DMS153 treated with DMSO at 0.1 percent for 48 hours (cell line): Measurements from ENCODE around the gene NHLRC2.
"Not testable (repeated sequence)": the region's sequence is repeated elsewhere in the genome, so short reads cannot be mapped to it uniquely, and the experiment has no call there.

Experiments
- DNase-seq: peaks from one replicate; lab custom pipeline; 2025; ENCODE audit not compliant: unreplicated experiment; lab: John Stamatoyannopoulos, UW

NHLRC2 gene

GRCh38 chr10:113939212-113939860 lies 84.9 kb downstream of the NHLRC2 start:
- DNase-seq: no peak

GRCh38 chr10:113941140-113941539 lies 86.7 kb downstream of the NHLRC2 start:
- no peak for DNase-seq

- DNase-seq: not testable (repeated sequence)
These were observed 88.7 kb downstream of the NHLRC2 start for GRCh38 chr10:113943196-113943595.

GRCh38 chr10:113945075-113945686 lies 90.7 kb downstream of the NHLRC2 start:
- DNase-seq: no peak

DNA sequence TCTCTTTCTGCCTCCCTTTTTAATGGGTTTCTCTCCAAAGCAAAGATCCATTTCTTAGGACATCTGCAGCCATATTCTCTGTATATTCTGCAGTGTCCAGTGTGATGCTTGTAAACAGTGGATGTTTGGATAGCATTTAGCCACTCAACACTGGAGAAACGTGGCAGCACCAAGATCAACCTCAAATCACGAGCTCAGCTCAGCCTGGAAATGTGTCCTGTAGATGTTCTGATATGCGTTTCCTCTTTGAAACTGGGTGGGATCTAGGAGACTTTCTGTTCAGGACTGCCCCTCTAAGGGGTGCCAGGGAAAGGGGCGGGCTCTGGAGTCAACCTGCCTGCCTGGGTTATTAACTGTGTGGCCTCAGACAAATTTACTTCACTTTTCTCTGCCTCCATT lies 91.2 kb downstream of the NHLRC2 start:
- DNase-seq: no peak

DNA sequence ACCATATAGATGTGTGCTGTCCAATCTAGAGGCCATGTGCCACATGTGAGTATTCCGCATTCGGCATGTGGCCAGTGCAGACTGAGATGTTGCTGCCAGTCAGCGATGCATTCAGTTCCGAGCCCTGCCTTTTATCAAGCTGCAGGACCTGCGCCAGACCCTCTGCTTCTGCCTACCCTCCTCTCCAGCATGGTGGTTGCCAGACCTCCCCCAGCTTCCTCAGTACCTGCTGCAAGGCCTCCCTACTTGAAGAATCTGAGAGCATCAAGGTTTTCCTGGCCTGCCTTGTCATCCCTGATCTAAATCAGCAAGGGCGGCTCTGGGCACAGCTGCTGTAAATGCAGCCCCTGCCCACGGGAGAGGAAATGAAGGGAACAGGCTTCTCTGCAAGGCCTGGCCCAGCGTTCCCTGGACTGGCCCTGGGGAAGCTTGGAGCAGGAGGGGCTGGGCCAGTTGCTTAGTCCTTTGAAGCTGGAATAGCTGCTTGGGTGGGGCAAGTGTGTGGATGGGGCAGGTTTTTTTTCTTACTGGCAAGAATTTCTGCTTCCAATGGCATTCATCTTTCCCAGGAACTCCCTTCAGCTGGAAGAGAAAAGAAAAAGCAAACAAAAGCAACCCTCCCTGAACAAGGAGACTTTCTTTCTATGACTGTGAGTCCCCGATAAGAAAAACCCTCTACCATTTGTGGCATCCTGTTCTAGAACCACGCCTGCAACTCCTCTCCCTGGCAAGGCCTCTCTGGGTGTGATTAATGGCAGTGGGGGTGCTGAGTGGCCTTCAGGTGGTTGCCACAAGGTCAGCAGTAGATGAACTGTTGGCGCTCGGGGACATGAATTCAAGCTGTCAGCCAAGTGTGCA lies 93.0 kb downstream of the NHLRC2 start:
- DNase-seq: no peak

GRCh38 chr10:113948048-113948447 lies 93.6 kb downstream of the NHLRC2 start:
- DNase-seq: no peak

- no peak for DNase-seq
These were observed 95.8 kb downstream of the NHLRC2 start for GRCh38 chr10:113950268-113950667.

- no peak for DNase-seq
These were observed 99.2 kb downstream of the NHLRC2 start for GRCh38 chr10:113953505-113954272.

DNA sequence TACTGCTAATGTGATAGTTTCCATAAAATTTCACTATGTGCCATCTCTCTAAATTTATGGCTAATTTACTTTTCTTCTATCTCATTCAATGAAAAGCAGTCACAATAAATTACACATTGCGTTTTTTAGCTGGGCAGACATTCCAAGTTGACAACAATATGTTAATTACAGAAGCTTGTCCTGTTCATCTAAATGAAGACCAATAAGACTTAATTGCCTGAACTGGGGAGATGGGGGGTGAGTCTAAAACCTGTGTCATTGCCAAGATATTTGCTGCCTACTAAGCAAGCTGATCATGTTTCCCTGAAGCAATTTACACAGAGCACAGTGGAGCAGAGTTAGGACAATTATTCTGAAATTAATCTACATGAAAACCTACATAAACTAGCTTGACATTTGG lies 99.9 kb downstream of the NHLRC2 start:
- DNase-seq: no peak

GRCh38 chr10:113957013-113957412 lies 102.6 kb downstream of the NHLRC2 start:
- no peak for DNase-seq

- DNase-seq: peak; percentile 75
These were observed 104.3 kb downstream of the NHLRC2 start for GRCh38 chr10:113958631-113959382.

- DNase-seq: peak; percentile 75
These were observed 104.9 kb downstream of the NHLRC2 start for GRCh38 chr10:113959383-113959760.

GRCh38 chr10:113960617-113961181 lies 106.2 kb downstream of the NHLRC2 start:
- DNase-seq: peak; percentile 94

DNA sequence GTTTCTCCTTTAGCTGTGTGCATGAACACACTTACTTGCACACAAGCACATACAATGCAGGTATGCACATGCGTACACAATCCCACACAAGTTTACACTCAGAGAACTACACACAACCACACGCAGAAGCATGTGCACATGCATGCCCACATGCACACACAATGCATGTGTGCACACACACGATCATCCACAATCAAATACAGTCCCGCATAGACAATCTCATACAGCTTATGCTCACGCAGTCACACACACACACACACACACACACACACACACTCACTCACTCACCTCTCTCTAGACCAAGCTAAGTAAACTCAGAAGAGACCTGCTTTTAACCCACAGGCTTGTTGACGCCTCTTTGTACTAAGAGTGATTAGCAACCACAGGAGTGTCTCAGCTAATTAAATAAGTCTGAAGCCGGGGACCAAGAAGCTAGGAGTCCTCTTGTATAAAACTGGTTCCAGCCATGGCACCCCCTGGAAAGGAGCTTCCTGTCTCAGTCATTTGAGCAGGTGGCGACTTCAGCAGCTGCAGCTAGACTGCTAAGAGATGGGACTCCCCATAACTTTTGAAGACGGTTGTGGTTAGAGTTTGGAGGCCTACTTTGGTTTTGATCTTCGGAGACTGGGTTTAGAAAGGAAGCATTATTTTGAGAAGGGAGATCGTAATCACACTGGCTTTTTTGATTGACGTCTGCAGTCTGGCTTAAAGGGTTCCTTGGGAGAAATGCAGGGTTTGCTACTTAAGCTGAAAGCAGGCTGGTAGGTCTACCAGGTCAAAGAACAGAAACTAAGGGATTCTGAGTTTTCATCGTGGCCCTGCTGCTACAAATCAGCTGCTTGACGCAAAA lies 106.9 kb downstream of the NHLRC2 start:
- DNase-seq: no peak

GRCh38 chr10:113965077-113965476 lies 110.6 kb downstream of the NHLRC2 start:
- DNase-seq: no peak

DNA sequence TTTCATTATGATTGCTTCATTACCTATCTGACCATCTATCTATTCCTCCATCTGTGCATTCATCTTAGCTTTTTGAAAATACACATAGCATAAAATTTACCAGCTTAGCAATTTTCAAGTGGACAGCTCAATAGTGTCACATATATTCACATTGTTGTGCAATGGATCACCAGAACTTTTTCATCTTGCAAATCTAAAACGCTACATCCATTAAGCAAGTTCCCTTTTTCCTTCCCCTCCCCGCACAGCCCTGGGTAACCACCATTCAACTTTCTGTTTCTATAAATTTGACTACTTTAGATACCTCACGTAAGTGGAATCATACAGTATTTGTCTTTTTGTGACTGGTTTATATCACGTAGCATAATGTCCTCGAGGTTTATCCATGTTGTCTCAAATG lies 111.2 kb downstream of the NHLRC2 start:
- DNase-seq: no peak
